B cell (primary cell): ENCODE measurements around the gene IPO7. TPM values are rescaled to one million over a fixed set of nuclear protein-coding genes. Genes with fewer than 3 reads are reported as not detected.
"Not testable (repeated sequence)": the region's sequence is repeated elsewhere in the genome, so short reads cannot be mapped to it uniquely, and the experiment has no call there.

ENCODE experiments used
- ATAC-seq: fragments of 200-7000 bp; cut with Tn5 transposase; one replicate; pipeline ENCODE4 v1.10.0; 2021; ENCODE audit warnings: low read depth, mild to moderate bottlenecking, moderate number of reproducible peaks, moderate library complexity
- CTCF ChIA-PET: fragments of 350-600 bp; sonication (Branson Sonifier 250); formaldehyde crosslinking; loops from one replicate; lab custom pipeline; 2021; ENCODE audit warnings: antibody characterized with exemption, inconsistent platforms; lab: Charles Lee
- POLR2A ChIA-PET: fragments of 350-600 bp; sonication (Branson Sonifier 250); formaldehyde crosslinking; loops from one replicate; lab custom pipeline; 2021; ENCODE audit warnings: antibody characterized with exemption; lab: Charles Lee
- DNase-seq: peaks from one replicate; pipeline ENCODE4 v3.0.0; 2013
- H2AFZ ChIP-seq: 2 replicates; pipeline ENCODE4 v1.6.1; 2012; ENCODE audit warnings: mild to moderate bottlenecking, low read depth, low read length; ENCODE audit not compliant: insufficient read depth, poor library complexity, severe bottlenecking
- H3K27ac ChIP-seq, 2 donors: 1 replicate in 1 of 2; 2 replicates in 1 of 2; pipeline ENCODE4 v1.5.1; 2012 to 2013; ENCODE audit warnings: low read length in 2 of 2, mild to moderate bottlenecking in 2 of 2, moderate library complexity in 1 of 2
- H3K27me3 ChIP-seq, 4 experiments: fragments of 200-600 bp in 1 of 4; sonication (generic) in 1 of 4; replicated peaks in 1 of 4; 1 replicate in 2 of 4; 2 replicates in 2 of 4; pipeline versions ENCODE4 v1.6.1 to v1.7.0; 2013 to 2016; ENCODE audit warnings: low read length in 3 of 4, mild to moderate bottlenecking in 2 of 4, mixed read lengths in 1 of 4, moderate library complexity in 1 of 4; ENCODE audit not compliant: insufficient read depth in 4 of 4, control insufficient read depth in 3 of 4; ENCODE audit errors: control extremely low read depth in 1 of 4
- H3K36me3 ChIP-seq, 2 experiments: replicated peaks in 1 of 2; 1 replicate in 1 of 2; 2 replicates in 1 of 2; pipeline versions ENCODE4 v1.6.1 to v1.7.1; 2013; ENCODE audit warnings: low read length in 1 of 2; ENCODE audit not compliant: insufficient read depth in 2 of 2, control insufficient read depth in 1 of 2; ENCODE audit errors: control extremely low read depth in 1 of 2, extremely low read depth in 1 of 2
- H3K4me1 ChIP-seq, 2 donors: fragments of 200-600 bp in 1 of 2; sonication (generic) in 1 of 2; 1 replicate in 1 of 2; 2 replicates in 1 of 2; pipeline versions ENCODE4 v1.5.1 to v1.6.1; 2013 to 2017; ENCODE audit warnings: low read length in 2 of 2; ENCODE audit not compliant: control insufficient read depth in 2 of 2, insufficient read depth in 2 of 2
- H3K4me2 ChIP-seq: replicated peaks from 2 replicates; pipeline ENCODE3; 2012; ENCODE audit warnings: mild to moderate bottlenecking, low read depth, low read length; ENCODE audit not compliant: poor library complexity, severe bottlenecking
- H3K4me3 ChIP-seq, 5 experiments: fragments of 200-600 bp in 1 of 5; sonication (generic) in 1 of 5; 1 replicate in 3 of 5; 2 replicates in 2 of 5; pipeline versions ENCODE4 v1.5.1 to v1.7.0; 2011 to 2016; ENCODE audit warnings: low read length in 4 of 5, mild to moderate bottlenecking in 4 of 5, low read depth in 2 of 5, control low read depth in 1 of 5, moderate library complexity in 1 of 5; ENCODE audit not compliant: insufficient read depth in 1 of 5; ENCODE audit errors: control extremely low read depth in 1 of 5, extremely low read depth in 1 of 5
- H3K79me2 ChIP-seq: fragments of 200-600 bp; sonication (generic); one replicate; pipeline ENCODE4 v1.6.0; 2016; ENCODE audit warnings: low read length; ENCODE audit not compliant: control insufficient read depth, insufficient read depth
- H3K9ac ChIP-seq: fragments of 200-600 bp; sonication (generic); 2 replicates; pipeline ENCODE4 v1.6.1; 2017; ENCODE audit warnings: mild to moderate bottlenecking, low read length, moderate library complexity
- H3K9me3 ChIP-seq, 3 donors: one replicate each; pipeline versions ENCODE4 v1.6.1 to v1.7.1; 2013; ENCODE audit warnings: low read length in 2 of 3; ENCODE audit not compliant: control insufficient read depth in 2 of 3, insufficient read depth in 1 of 3; ENCODE audit errors: control extremely low read depth in 1 of 3
- H4K20me1 ChIP-seq: 2 replicates; pipeline ENCODE4 v1.6.0; 2012; ENCODE audit warnings: mild to moderate bottlenecking, low read length; ENCODE audit not compliant: insufficient read depth, control insufficient read depth, poor library complexity, severe bottlenecking
- H3K27ac Mint-ChIP-seq: one replicate; pipeline ENCODE4 v1.8.0; 2021; ENCODE audit warnings: mixed read lengths
- H3K27me3 Mint-ChIP-seq: one replicate; pipeline ENCODE4 v1.8.0; 2021; ENCODE audit warnings: mixed read lengths
- H3K4me1 Mint-ChIP-seq: one replicate; pipeline ENCODE4 v1.8.0; 2021; ENCODE audit warnings: mixed read lengths
- H3K4me3 Mint-ChIP-seq: one replicate; pipeline ENCODE4 v1.8.0; 2021; ENCODE audit warnings: mixed read lengths
- H3K9me3 Mint-ChIP-seq: one replicate; pipeline ENCODE4 v1.8.0; 2022; ENCODE audit warnings: mixed read lengths; ENCODE audit not compliant: insufficient read depth
- EZH2 ChIP-seq: IDR thresholded peaks from 2 replicates; pipeline ENCODE4 v1.6.1; 2012; ENCODE audit warnings: borderline replicate concordance, low read depth, mild to moderate bottlenecking, moderate library complexity, low read length; ENCODE audit not compliant: insufficient read depth, poor library complexity, severe bottlenecking
- WGBS: methylation state at CpG from one replicate; pipeline ENCODE4 v1.1.5; 2013; ENCODE audit warnings: missing lambda C conversion rate; ENCODE audit not compliant: insufficient coverage; 5-methylcytosine and 5-hydroxymethylcytosine counted together
- intact Hi-C: fragments of 100-400 bp; cut with micrococcal nuclease; formaldehyde crosslinking; loops from one replicate; pipeline ENCODE4 v1.10.0; 2022
- polyA plus RNA-seq: library from polyadenylated mRNA; depleted of rRNA; stranded (reverse); fragments of >200 nt; gene quantifications from 2 replicates; pipeline ENCODE4 v1.2.3, GENCODE V29; 2012
- total RNA-seq, 2 donors: library from RNA; stranded (reverse); fragments of 120-200 nt in 1 of 2; gene quantifications; 1 replicate in 1 of 2; 2 replicates in 1 of 2; pipeline versions ENCODE4 v1.2.3 to v1.2.4, GENCODE V29; 2013 to 2022
- TF ChIP-seq, protein P1 (sequence below): fragments of 200-600 bp; IDR thresholded peaks from one replicate; pipeline ENCODE4 v1.8.0; 2022; ENCODE audit warnings: antibody characterized with exemption, mild to moderate bottlenecking

IPO7 gene
- total and polyA plus RNA-seq, 2 donors (not counting 1 experiment from before 2014, with no cell fraction given), result 9.8 to 53.2 TPM

DNA sequence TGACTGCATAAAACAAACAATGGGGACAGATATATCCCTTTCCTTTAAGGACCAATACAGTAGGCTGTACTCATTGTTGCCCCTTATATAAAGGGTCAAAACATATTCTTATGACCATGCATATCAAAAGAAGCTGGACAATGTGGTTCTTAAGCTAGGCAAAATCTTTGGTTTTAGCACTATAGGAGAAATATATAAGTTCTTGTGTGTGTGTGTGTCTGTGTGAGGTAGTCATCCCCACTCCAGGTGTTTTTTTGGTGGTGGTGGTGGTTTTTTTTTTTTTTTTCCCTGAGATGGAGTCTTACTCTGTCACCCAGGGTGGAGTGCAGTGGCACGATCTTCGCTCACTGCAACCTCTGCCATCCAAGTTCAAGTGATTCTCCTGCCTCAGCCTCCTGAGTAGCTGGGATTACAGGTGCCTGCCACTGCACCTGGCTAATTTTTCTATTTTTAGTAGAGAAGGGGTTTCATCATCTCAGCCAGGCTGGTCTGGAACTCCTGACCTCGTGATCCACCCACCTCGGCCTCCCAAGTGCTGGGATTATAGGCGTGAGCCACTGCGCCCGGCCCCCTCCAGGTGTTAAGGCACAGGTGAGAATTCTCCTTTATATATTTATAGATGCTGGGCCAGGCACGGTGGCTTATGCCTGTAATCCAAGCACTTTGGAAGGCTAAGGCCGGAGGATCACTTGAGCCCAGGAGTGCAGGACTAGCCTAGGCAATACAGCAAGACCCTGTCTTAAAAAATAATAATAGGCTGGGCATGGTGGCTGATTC lies 64.3 kb downstream of the IPO7 start:
- Histone ChIP-seq H3K79me2 (no peaks in the 10 kb centered on the region), H3K4me2 (no peak overlapping the region), H3K9ac (no peak overlapping the region), H3K36me3 (peaks cover 0 to 5% of the 10 kb centered on the region in 2 experiments), H3K27me3 (no peaks in the 10 kb centered on the region), H2AFZ (no peak overlapping the region), H3K27ac (no peak overlapping the region), H3K4me3 (no peak overlapping the region), H3K9me3 (peaks cover 0 to 25% (median 11%) of the 10 kb centered on the region in 3 donors), H3K4me1 (no peaks in the 10 kb centered on the region), H4K20me1 (no peaks in the 10 kb centered on the region)
- DNase-seq, result no peak
- ChIA-PET POLR2A (no interaction called here), CTCF (interaction anchor here (0.6 to 0.7 kb wide), 3 partner anchors 11 to 395 kb away, joined by 3 to 6 read pairs (median 4); no protein-coding TSS in a partner anchor)
- intact Hi-C loops, result no loop called here
- TF ChIP-seq, protein P1, sequence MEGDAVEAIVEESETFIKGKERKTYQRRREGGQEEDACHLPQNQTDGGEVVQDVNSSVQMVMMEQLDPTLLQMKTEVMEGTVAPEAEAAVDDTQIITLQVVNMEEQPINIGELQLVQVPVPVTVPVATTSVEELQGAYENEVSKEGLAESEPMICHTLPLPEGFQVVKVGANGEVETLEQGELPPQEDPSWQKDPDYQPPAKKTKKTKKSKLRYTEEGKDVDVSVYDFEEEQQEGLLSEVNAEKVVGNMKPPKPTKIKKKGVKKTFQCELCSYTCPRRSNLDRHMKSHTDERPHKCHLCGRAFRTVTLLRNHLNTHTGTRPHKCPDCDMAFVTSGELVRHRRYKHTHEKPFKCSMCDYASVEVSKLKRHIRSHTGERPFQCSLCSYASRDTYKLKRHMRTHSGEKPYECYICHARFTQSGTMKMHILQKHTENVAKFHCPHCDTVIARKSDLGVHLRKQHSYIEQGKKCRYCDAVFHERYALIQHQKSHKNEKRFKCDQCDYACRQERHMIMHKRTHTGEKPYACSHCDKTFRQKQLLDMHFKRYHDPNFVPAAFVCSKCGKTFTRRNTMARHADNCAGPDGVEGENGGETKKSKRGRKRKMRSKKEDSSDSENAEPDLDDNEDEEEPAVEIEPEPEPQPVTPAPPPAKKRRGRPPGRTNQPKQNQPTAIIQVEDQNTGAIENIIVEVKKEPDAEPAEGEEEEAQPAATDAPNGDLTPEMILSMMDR, result no peak
- TF ChIP-seq EZH2, result no peak
- 98% methylated on average over 9 of the region's 9 CpGs for whole genome bisulfite sequencing
- no peaks in the 10 kb centered on the region for H3K4me1 Mint-ChIP-seq
- H3K9me3 Mint-ChIP-seq, result peaks cover 2% of the 10 kb centered on the region
- no peaks in the 10 kb centered on the region for H3K27me3 Mint-ChIP-seq
- ATAC-seq, result no peak
- H3K27ac Mint-ChIP-seq, result no peak overlapping the region
- H3K4me3 Mint-ChIP-seq, result no peak overlapping the region

DNA sequence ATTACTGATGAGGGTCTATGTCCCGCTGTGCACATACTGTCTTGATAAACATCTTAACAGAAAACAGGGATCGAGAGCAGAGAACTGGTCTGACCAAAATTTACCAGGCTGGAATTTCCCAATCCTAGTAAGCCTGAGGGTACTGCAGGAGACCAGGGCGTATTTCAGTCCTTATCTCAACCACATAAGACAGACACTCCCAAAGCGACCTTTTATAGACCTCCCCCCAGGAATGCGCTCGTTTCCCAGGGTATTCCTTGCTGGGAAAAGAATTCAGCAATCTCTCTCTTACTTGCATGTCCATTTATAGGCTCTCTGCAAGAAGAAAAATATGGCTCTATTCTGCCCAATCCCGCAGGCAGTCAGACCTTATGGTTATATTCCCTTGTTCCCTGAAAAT lies 67.6 kb downstream of the IPO7 start:
- H3K4me1 ChIP-seq, H3K79me2 ChIP-seq, H3K9ac ChIP-seq, CTCF ChIA-PET, DNase-seq, H4K20me1 ChIP-seq, H3K36me3 ChIP-seq, H2AFZ ChIP-seq, H3K27me3 ChIP-seq, H3K4me3 Mint-ChIP-seq, POLR2A ChIA-PET, H3K27me3 Mint-ChIP-seq, ATAC-seq, H3K4me2 ChIP-seq, intact Hi-C loops, H3K27ac Mint-ChIP-seq, H3K27ac ChIP-seq, H3K4me1 Mint-ChIP-seq, H3K9me3 Mint-ChIP-seq, H3K4me3 ChIP-seq: not testable (repeated sequence)
- peaks cover 0 to 25% (median 11%) of the 10 kb centered on the region in 3 donors for H3K9me3 ChIP-seq
- WGBS, result 91% methylated on average over 4 of the region's 7 CpGs
